Measurements from ENCODE around the gene PSMG3. TPM values are rescaled to one million over a fixed set of nuclear protein-coding genes. Genes with fewer than 3 reads are reported as not detected.
A peak's percentile ranks its signal among the peaks of the same experiment; 100 is the strongest.

PSMG3 gene
- polyA plus RNA-seq, 2 of the 4 experiments (the other 2 are of a cell fraction), result 75.9 to 89.3 TPM

GRCh38 chr7:1559626-1560590 is 9.9 kb downstream of the PSMG3 start:
- Histone ChIP-seq H3K4me3 (no peak overlapping the region), H3K4me1 (peaks cover 46% of the 10 kb centered on the region), H3K27ac (peak overlapping the region; percentile 3 to 97; a peak in 4 of 6 replicates), H3K4me2 (no peak overlapping the region), H3K9me3 (no peaks in the 10 kb centered on the region)
- ATAC-seq (no peak), DNase-seq (ENCODE audit: low read depth in 1 of 2, low spot score in 1 of 2) (no peak), FAIRE-seq (no peak)
- no peak for TF ChIP-seq ZC3H11A (IDR thresholded peaks at IDR 0.05)
- no peak for TF ChIP-seq HEYL (CRISPR knock-in tag; IDR thresholded peaks at IDR 0.05)
- TF ChIP-seq, protein P1, sequence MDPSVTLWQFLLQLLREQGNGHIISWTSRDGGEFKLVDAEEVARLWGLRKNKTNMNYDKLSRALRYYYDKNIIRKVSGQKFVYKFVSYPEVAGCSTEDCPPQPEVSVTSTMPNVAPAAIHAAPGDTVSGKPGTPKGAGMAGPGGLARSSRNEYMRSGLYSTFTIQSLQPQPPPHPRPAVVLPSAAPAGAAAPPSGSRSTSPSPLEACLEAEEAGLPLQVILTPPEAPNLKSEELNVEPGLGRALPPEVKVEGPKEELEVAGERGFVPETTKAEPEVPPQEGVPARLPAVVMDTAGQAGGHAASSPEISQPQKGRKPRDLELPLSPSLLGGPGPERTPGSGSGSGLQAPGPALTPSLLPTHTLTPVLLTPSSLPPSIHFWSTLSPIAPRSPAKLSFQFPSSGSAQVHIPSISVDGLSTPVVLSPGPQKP (IDR thresholded peaks at IDR 0.05; ENCODE audit: low read depth, low read length), result no peak
- TF ChIP-seq, protein P2, sequence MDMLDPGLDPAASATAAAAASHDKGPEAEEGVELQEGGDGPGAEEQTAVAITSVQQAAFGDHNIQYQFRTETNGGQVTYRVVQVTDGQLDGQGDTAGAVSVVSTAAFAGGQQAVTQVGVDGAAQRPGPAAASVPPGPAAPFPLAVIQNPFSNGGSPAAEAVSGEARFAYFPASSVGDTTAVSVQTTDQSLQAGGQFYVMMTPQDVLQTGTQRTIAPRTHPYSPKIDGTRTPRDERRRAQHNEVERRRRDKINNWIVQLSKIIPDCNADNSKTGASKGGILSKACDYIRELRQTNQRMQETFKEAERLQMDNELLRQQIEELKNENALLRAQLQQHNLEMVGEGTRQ (IDR thresholded peaks at IDR 0.05), result no peak
- no peak for TF ChIP-seq POLR2A (IDR thresholded peaks at IDR 0.05; ENCODE audit: low read length)
- TF ChIP-seq MAFK (IDR thresholded peaks at IDR 0.05; ENCODE audit: partially characterized antibody), result no peak
- TF ChIP-seq E2F6 (IDR thresholded peaks at IDR 0.05; ENCODE audit: borderline replicate concordance, low read depth), result no peak
- TF ChIP-seq BHLHE40 (IDR thresholded peaks at IDR 0.05; ENCODE audit: low read depth, low read length), result no peak
- no peak for TF ChIP-seq RNF2 (IDR thresholded peaks at IDR 0.05; ENCODE audit: borderline replicate concordance, low read depth)
- TF ChIP-seq CBX2 (IDR thresholded peaks at IDR 0.05; ENCODE audit: borderline replicate concordance, low read depth), result no peak
- no peak for TF ChIP-seq FOSL2 (IDR thresholded peaks at IDR 0.05)
- TF ChIP-seq FOSL2 (CRISPR knock-in tag; IDR thresholded peaks at IDR 0.05), result no peak
- TF ChIP-seq TP53 (CRISPR knock-in tag; IDR thresholded peaks at IDR 0.05), result no peak
- TF ChIP-seq RARB (CRISPR knock-in tag; IDR thresholded peaks at IDR 0.05), result no peak
- TF ChIP-seq CEBPB (IDR thresholded peaks at IDR 0.05), result no peak
- no peak for TF ChIP-seq JUNB (IDR thresholded peaks at IDR 0.05)
- TF ChIP-seq ATOH8 (CRISPR knock-in tag; IDR thresholded peaks at IDR 0.05; ENCODE audit: low read depth), result no peak
- no peak for TF ChIP-seq RFX5 (IDR thresholded peaks at IDR 0.05)
- no peak for TF ChIP-seq RAD21 (conservative IDR thresholded peaks at IDR 0.05 in 1 of 2, IDR thresholded peaks at IDR 0.05 in 1 of 2)
- TF ChIP-seq, protein P3, sequence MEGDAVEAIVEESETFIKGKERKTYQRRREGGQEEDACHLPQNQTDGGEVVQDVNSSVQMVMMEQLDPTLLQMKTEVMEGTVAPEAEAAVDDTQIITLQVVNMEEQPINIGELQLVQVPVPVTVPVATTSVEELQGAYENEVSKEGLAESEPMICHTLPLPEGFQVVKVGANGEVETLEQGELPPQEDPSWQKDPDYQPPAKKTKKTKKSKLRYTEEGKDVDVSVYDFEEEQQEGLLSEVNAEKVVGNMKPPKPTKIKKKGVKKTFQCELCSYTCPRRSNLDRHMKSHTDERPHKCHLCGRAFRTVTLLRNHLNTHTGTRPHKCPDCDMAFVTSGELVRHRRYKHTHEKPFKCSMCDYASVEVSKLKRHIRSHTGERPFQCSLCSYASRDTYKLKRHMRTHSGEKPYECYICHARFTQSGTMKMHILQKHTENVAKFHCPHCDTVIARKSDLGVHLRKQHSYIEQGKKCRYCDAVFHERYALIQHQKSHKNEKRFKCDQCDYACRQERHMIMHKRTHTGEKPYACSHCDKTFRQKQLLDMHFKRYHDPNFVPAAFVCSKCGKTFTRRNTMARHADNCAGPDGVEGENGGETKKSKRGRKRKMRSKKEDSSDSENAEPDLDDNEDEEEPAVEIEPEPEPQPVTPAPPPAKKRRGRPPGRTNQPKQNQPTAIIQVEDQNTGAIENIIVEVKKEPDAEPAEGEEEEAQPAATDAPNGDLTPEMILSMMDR (IDR thresholded peaks at IDR 0.05), result no peak
- ChIA-PET CTCF (interaction anchor here (1.0 to 9.5 kb wide), 2 partner anchors 11 to 19 kb away, joined by 3 to 204 read pairs; partner anchors contain the start of gene PSMG3), POLR2A (interaction anchor here (0.6 to 1.3 kb wide), 2 partner anchors 23 to 1587 kb away, joined by 3 to 4 read pairs; no protein-coding TSS in a partner anchor)
- WGBS (ENCODE audit: missing lambda C conversion rate), result 78% methylated on average over 15 of the region's 28 CpGs
